Measurements from ENCODE around the gene SLC27A5.
"Not testable (repeated sequence)": the region's sequence is repeated elsewhere in the genome, so short reads cannot be mapped to it uniquely, and the experiment has no call there.

The SLC27A5 gene

GRCh38 chr19:58498316-58499020 is 13.3 kb downstream of the SLC27A5 start:
- no peak for DNase-seq (ENCODE audit: low read depth in 2 of 2)

- DNase-seq (ENCODE audit: low read depth in 2 of 2), result no peak
Measured at GRCh38 chr19:58497634-58498170, 14.1 kb downstream of the SLC27A5 start.

- no peak for DNase-seq (ENCODE audit: low read depth in 2 of 2)
Measured at GRCh38 chr19:58492265-58492664, 19.5 kb downstream of the SLC27A5 start.

GRCh38 chr19:58491393-58491792 is 20.4 kb downstream of the SLC27A5 start:
- no peak for DNase-seq (ENCODE audit: low read depth in 2 of 2)

- not testable (repeated sequence) for DNase-seq (ENCODE audit: low read depth in 2 of 2)
Measured at GRCh38 chr19:58484349-58484748, 27.4 kb downstream of the SLC27A5 start.

GRCh38 chr19:58483776-58484175 is 28.0 kb downstream of the SLC27A5 start:
- no peak for DNase-seq (ENCODE audit: low read depth in 2 of 2)

- no peak for DNase-seq (ENCODE audit: low read depth in 2 of 2)
Measured at GRCh38 chr19:58482372-58482771, 29.4 kb downstream of the SLC27A5 start.

- DNase-seq (ENCODE audit: low read depth in 2 of 2), result no peak
Measured at GRCh38 chr19:58480831-58481230, 31.0 kb downstream of the SLC27A5 start.

GRCh38 chr19:58480481-58480830 is 31.3 kb downstream of the SLC27A5 start:
- no peak for DNase-seq (ENCODE audit: low read depth in 2 of 2)

GRCh38 chr19:58479736-58480480 is 31.9 kb downstream of the SLC27A5 start:
- DNase-seq (ENCODE audit: low read depth in 2 of 2), result no peak

GRCh38 chr19:58479303-58479702 is 32.5 kb downstream of the SLC27A5 start:
- no peak for DNase-seq (ENCODE audit: low read depth in 2 of 2)

GRCh38 chr19:58477871-58478270 is 33.9 kb downstream of the SLC27A5 start:
- DNase-seq (ENCODE audit: low read depth in 2 of 2), result no peak

- no peak for DNase-seq (ENCODE audit: low read depth in 2 of 2)
Measured at GRCh38 chr19:58477130-58477529, 34.7 kb downstream of the SLC27A5 start.

GRCh38 chr19:58476498-58477015 is 35.2 kb downstream of the SLC27A5 start:
- no peak for DNase-seq (ENCODE audit: low read depth in 2 of 2)

GRCh38 chr19:58475714-58476497 is 35.9 kb downstream of the SLC27A5 start, which contains the start of gene ZNF446:
Gene ZNF446 (plus strand): TSS chr19:58476352. CDS start chr19:58477219, 867 bp downstream.
- peak; percentile 92 to 95 for DNase-seq (ENCODE audit: low read depth in 2 of 2)

- DNase-seq (ENCODE audit: low read depth in 2 of 2), result no peak
Measured at GRCh38 chr19:58474997-58475713, 36.6 kb downstream of the SLC27A5 start.

- no peak for DNase-seq (ENCODE audit: low read depth in 2 of 2)
Measured at GRCh38 chr19:58474291-58474996, 37.3 kb downstream of the SLC27A5 start.

- no peak for DNase-seq (ENCODE audit: low read depth in 2 of 2)
Measured at GRCh38 chr19:58473775-58474174, 38.0 kb downstream of the SLC27A5 start.

GRCh38 chr19:58471736-58472135 is 40.1 kb downstream of the SLC27A5 start:
- no peak for DNase-seq (ENCODE audit: low read depth in 2 of 2)

GRCh38 chr19:58470837-58471543 is 40.8 kb downstream of the SLC27A5 start:
- not testable (repeated sequence) for DNase-seq (ENCODE audit: low read depth in 2 of 2)

Data from stimulated activated CD4-positive, alpha-beta T cell treated with anti-CD3 and anti-CD28 coated beads, Interleukin-15, amount 100 ng/mL, for 48 hours (primary cell).